ENCODE data around the gene FBXO11. TPM values are rescaled to one million over a fixed set of nuclear protein-coding genes. Genes with fewer than 3 reads are reported as not detected.
"Not testable (repeated sequence)": the region's sequence is repeated elsewhere in the genome, so short reads cannot be mapped to it uniquely, and the experiment has no call there.

The FBXO11 gene
- total and polyA plus RNA-seq, 12 donors, result 21.7 to 61.7 (median 46.6) TPM

DNA sequence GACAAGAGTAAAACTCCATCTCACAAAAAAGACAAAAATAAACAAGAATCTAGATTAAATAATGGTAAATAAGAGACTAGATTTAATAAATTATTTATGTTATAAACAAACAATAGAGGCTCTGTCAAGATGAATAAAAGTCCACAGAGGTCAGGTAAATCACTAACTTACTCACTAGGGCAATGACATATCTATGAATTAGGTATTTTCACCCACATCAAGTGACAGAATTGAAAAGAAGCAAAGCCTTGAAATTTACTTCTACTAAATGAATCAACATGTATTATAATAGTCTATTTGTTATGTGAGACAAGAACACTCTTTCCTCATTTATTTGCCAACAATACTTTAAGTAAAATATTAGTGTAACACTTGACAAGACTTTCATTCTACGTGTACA is 41.7 kb downstream of the FBXO11 start:
- Histone ChIP-seq H3K27ac (no peak overlapping the region), H3K36me3 (replicated peaks in 1 of 2) (no peaks in the 10 kb centered on the region), H3K9me3 (replicated peaks in 1 of 3) (no peaks in the 10 kb centered on the region), H3K27me3 (no peaks in the 10 kb centered on the region), H3K4me3 (no peak overlapping the region), H3K4me1 (replicated peaks in 1 of 2) (peaks cover 10 to 29% of the 10 kb centered on the region in 2 donors)
- TF ChIP-seq, protein P1, sequence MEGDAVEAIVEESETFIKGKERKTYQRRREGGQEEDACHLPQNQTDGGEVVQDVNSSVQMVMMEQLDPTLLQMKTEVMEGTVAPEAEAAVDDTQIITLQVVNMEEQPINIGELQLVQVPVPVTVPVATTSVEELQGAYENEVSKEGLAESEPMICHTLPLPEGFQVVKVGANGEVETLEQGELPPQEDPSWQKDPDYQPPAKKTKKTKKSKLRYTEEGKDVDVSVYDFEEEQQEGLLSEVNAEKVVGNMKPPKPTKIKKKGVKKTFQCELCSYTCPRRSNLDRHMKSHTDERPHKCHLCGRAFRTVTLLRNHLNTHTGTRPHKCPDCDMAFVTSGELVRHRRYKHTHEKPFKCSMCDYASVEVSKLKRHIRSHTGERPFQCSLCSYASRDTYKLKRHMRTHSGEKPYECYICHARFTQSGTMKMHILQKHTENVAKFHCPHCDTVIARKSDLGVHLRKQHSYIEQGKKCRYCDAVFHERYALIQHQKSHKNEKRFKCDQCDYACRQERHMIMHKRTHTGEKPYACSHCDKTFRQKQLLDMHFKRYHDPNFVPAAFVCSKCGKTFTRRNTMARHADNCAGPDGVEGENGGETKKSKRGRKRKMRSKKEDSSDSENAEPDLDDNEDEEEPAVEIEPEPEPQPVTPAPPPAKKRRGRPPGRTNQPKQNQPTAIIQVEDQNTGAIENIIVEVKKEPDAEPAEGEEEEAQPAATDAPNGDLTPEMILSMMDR (IDR thresholded peaks at IDR 0.05), result no peak
- no peak for TF ChIP-seq POLR2A (IDR thresholded peaks at IDR 0.05)
- no peak for DNase-seq
- intact Hi-C loops (cut with DNase I), result loop anchor here in 1 of 2 donors (10.0 kb wide), 1 partner anchor 240 kb away; no protein-coding TSS in a partner anchor
- 63 to 79% (median 69%) methylated on average over 1 of the region's 1 CpG for WGBS, 4 donors

DNA sequence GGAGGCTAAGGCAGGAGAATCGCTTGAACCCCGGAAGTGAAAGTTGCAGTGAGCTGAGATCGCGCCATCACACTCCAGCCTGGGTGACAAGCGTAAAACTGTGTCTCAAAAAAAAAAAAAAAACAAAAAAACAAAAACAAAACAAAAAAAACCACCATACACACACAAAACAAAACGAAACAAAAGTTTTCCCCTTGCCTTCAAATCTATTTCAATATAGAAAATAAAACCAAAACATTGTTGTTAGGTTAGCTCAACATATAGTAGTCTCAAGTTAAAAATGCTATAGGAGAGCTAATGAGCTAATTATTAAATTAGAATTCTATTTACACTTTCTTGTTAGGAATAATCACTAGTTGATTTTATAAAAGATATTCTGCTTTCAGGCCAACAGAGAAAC is 43.3 kb downstream of the FBXO11 start:
- no peaks in the 10 kb centered on the region for H3K36me3 ChIP-seq (replicated peaks in 1 of 2)
- peaks cover 10 to 31% of the 10 kb centered on the region in 2 donors for H3K4me1 ChIP-seq (replicated peaks in 1 of 2)
- intact Hi-C loops (cut with DNase I), result loop anchor here in 1 of 2 donors (10.0 kb wide), 1 partner anchor 242 kb away; no protein-coding TSS in a partner anchor
- no peak overlapping the region for H3K27ac ChIP-seq
- TF ChIP-seq, protein P1 (IDR thresholded peaks at IDR 0.05), result no peak
- TF ChIP-seq POLR2A (IDR thresholded peaks at IDR 0.05), result no peak
- no peak overlapping the region for H3K4me3 ChIP-seq
- no peaks in the 10 kb centered on the region for H3K27me3 ChIP-seq
- no peaks in the 10 kb centered on the region for H3K9me3 ChIP-seq (replicated peaks in 1 of 3)
- no peak for DNase-seq
- WGBS, 4 donors, result 93 to 98% (median 95%) methylated on average over 6 of the region's 6 CpGs

DNA sequence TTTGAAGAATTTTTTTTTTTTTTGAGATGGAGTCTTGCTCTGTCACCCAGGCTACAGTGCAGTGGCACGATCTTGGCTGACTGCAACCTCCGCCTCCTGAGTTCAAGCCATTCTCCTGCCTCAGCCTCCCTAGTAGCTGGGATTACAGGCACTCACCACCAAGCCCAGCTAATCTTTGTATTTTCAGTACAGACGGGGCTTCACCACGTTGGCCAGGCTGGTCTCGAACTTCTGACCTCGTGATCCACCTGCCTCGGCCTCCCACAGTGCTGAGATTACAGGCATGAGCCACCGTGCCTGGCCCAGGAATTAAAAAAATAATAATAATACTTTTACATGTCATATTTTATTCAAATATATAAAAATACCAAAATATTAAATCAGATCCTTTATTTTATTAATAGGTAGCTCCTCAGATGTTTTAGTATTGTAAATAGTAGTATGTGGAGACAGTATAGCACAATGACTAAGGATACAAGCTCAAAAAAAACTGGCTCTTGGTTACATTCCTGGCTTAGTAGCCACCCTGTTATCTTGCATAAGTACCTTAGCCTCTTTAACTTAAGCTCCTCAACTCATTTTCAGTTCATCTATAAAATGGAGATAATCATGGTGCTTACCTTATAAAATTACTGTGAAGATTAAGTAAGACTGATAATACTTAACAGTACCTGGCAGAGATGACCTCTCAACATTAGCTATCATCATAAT is 53.1 kb downstream of the FBXO11 start:
- intact Hi-C loops (cut with DNase I), result loop anchor here in 1 of 2 donors (10.0 kb wide), 1 partner anchor 52 kb away; the partner anchor contains the start of gene FBXO11
- peaks cover 9 to 43% of the 10 kb centered on the region in 2 donors for H3K4me1 ChIP-seq (replicated peaks in 1 of 2)
- H3K27me3 ChIP-seq; H3K27ac ChIP-seq; DNase-seq; H3K4me3 ChIP-seq; H3K9me3 ChIP-seq (replicated peaks in 1 of 3); H3K36me3 ChIP-seq (replicated peaks in 1 of 2): not testable (repeated sequence)
- 86 to 91% (median 88%) methylated on average over 8 of the region's 8 CpGs for WGBS, 4 donors

DNA sequence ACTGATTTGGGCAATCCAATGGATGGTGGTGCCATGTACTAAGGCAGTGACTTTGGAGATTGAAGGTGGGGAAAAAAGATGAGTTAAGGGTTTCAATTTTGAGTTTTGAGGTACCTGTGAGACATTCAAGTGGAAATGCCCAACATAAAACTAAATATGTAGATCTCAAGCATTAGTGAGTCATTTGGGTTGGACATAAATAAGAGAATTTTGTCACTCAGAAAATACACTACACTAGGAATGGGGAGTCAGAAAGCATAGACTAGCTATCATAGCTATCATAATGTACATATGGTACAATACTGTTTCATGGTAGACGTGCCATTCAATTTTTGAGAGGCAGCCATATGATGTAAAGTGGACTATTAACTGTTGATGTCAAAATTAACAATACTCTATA is 56.1 kb downstream of the FBXO11 start:
- no peak overlapping the region for H3K27ac ChIP-seq
- H3K36me3 ChIP-seq (replicated peaks in 1 of 2), result no peaks in the 10 kb centered on the region
- peaks cover 0 to 27% of the 10 kb centered on the region in 2 donors for H3K4me1 ChIP-seq (replicated peaks in 1 of 2)
- no peaks in the 10 kb centered on the region for H3K27me3 ChIP-seq
- no peak for TF ChIP-seq POLR2A (IDR thresholded peaks at IDR 0.05)
- TF ChIP-seq, protein P1 (IDR thresholded peaks at IDR 0.05), result no peak
- H3K9me3 ChIP-seq (replicated peaks in 1 of 3), result no peaks in the 10 kb centered on the region
- H3K4me3 ChIP-seq, result no peak overlapping the region
- no peak for DNase-seq
- intact Hi-C loops (cut with DNase I), result loop anchor here in 1 of 2 donors (10.0 kb wide), 1 partner anchor 55 kb away; the partner anchor contains the start of gene FBXO11
- 87 to 100% (median 98%) methylated on average over 1 of the region's 1 CpG for WGBS, 4 donors

Data from adrenal gland (tissue), 12 donors.